Spleen (tissue), 7 donors: ENCODE results near the gene OTOS.

Experiments used
- POLR2AphosphoS5 ChIP-seq, 3 donors: sonication (generic); formaldehyde crosslinking; IDR thresholded peaks; one replicate each; pipeline ENCODE4 v1.5.1; 2017; ENCODE audit warnings: antibody characterized with exemption in 3 of 3
- TF ChIP-seq, protein P1 (sequence below), 11 experiments: fragments of 200-600 bp in 7 of 11; fragments of 450-650 bp in 4 of 11; sonication (generic) in 4 of 11; IDR thresholded peaks in 8 of 11; conservative IDR thresholded peaks in 3 of 11; 1 replicate in 7 of 11; 2 replicates in 4 of 11; pipeline versions ENCODE4 v1.4.0 to v1.8.0; 2016 to 2021; ENCODE audit warnings: antibody characterized with exemption in 11 of 11, inconsistent platforms in 4 of 11, mild to moderate bottlenecking in 1 of 11
- donor health status: DM: no; HTN: no; CAD: no; lungs with moderate emphysema.
- donor health status: DM: no; HTN: no; CAD: no.
- donor health status: DM: no; HTN: no; CAD: no.

DNA sequence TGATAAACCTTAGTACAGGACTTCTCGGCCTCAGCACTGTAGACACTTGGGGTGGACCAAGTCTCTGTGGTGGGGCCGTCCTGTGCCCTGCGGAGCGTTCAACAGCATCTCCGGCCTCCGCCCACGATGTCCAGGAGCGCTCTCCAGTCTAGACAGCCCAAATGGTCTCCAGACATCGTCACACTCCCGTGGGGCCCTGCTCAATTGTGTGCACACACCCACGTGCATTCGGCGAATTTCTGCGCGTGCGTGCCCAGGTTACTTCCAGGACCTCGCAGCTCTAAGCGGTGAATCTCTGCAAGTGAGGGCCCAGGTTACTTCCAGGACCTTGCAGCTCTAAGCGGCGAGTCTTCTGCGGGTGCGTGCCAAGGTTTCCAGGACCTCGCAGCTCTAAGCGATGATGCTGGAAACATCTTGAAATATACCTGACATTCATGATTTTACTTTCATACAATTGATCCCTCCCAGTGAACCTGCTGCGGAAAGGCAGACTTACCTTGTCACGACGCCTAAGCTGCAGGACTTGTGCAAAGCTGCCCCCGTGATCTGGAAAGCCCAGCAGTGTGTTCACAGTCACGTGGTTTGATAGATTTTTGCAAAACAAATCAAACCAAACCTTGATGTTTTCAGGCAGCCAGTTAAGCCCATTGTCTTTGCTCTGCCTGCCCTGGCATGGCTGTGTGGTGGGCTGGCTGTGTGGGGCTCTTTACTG, 16.1 kb upstream of the OTOS start:
- TF ChIP-seq, protein P1, sequence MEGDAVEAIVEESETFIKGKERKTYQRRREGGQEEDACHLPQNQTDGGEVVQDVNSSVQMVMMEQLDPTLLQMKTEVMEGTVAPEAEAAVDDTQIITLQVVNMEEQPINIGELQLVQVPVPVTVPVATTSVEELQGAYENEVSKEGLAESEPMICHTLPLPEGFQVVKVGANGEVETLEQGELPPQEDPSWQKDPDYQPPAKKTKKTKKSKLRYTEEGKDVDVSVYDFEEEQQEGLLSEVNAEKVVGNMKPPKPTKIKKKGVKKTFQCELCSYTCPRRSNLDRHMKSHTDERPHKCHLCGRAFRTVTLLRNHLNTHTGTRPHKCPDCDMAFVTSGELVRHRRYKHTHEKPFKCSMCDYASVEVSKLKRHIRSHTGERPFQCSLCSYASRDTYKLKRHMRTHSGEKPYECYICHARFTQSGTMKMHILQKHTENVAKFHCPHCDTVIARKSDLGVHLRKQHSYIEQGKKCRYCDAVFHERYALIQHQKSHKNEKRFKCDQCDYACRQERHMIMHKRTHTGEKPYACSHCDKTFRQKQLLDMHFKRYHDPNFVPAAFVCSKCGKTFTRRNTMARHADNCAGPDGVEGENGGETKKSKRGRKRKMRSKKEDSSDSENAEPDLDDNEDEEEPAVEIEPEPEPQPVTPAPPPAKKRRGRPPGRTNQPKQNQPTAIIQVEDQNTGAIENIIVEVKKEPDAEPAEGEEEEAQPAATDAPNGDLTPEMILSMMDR (IDR thresholded peaks at IDR 0.05 in 8 of 11, conservative IDR thresholded peaks at IDR 0.05 in 3 of 11), result no peak
- no peak for TF ChIP-seq POLR2AphosphoS5 (IDR thresholded peaks at IDR 0.05)
